ENCODE results near the gene CBARP. TPM values are rescaled to one million over a fixed set of nuclear protein-coding genes. Genes with fewer than 3 reads are reported as not detected.

The CBARP gene
- total RNA-seq, 1 experiment from 2014 or later: 28.4 TPM

DNA sequence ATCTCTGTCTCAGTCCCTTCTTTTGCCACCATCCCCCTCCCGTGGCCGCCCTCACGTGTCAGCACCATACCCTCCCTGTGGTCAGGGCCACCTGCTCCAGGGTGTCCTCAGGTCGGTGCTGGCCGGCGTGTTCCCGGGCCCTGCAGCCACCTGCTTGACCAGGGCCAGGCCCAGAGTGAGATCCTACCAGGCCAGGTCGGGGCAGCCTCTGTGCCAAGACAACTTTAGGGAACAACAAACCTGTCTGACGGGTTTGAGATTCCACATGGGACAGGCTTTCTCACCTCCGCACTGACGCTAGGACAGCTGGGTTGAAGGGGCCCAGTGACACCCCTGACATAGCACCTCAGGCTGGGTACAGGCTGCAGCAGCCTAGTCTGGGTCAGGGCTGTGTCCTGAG lies 56.2 kb downstream of the CBARP start:
- no peak overlapping the region for H3K56ac ChIP-seq (ENCODE audit: insufficient read length, low read depth, low read length)
- H4K8ac ChIP-seq (replicated peaks; ENCODE audit: insufficient read length, low read depth, low read length): no peak overlapping the region
- H3K23me2 ChIP-seq (ENCODE audit: insufficient read length, low read depth, low read length, poor library complexity, severe bottlenecking): no peaks in the 10 kb centered on the region
- H3K4ac ChIP-seq (ENCODE audit: low read depth, low read length): no peak overlapping the region
- H4K20me1 ChIP-seq (ENCODE audit: control insufficient read depth, insufficient read depth, insufficient read length): no peaks in the 10 kb centered on the region
- H3K9ac ChIP-seq (ENCODE audit: extremely low read depth, insufficient read length, low read length): no peak overlapping the region
- no peak overlapping the region for H3K27ac ChIP-seq (ENCODE audit: insufficient read length, low read depth, low read length)
- no peak for DNase-seq
- no peaks in the 10 kb centered on the region for H3K79me1 ChIP-seq (ENCODE audit: insufficient read depth, low read depth, low read length, poor library complexity, severe bottlenecking)
- no peak overlapping the region for H4K91ac ChIP-seq (ENCODE audit: insufficient read length, low read depth, low read length)
- no peak overlapping the region for H2BK15ac ChIP-seq (ENCODE audit: low read depth, low read length)
- H4K5ac ChIP-seq (ENCODE audit: insufficient read length, low read depth, low read length): no peak overlapping the region
- no peak for TF ChIP-seq CTCF (conservative IDR thresholded peaks at IDR 0.05)
- no peaks in the 10 kb centered on the region for H3K9me3 Mint-ChIP-seq
- no peaks in the 10 kb centered on the region; the same call in none of the 2 replicates for H3K27me3 Mint-ChIP-seq (ENCODE audit: low read depth)
- H3K4me3 Mint-ChIP-seq: no peak overlapping the region
- no peak overlapping the region for H3K18ac ChIP-seq (ENCODE audit: insufficient read length, low read depth, low read length)
- H3K4me1 ChIP-seq (ENCODE audit: insufficient read depth, low read length): no peaks in the 10 kb centered on the region
- no peaks in the 10 kb centered on the region; a peak in 1 of 7 replicates for H3K36me3 Mint-ChIP-seq (ENCODE audit: insufficient read depth in 1 of 3, low read depth in 3 of 3)
- WGBS (ENCODE audit: extremely low coverage, insufficient read length, low lambda C conversion rate): no CpG with 5 or more reads among the region's 11 CpGs
- H2AFZ ChIP-seq (ENCODE audit: low read length): no peak overlapping the region
- H2BK12ac ChIP-seq (ENCODE audit: insufficient read length, low read depth, low read length): no peak overlapping the region
- H3K23ac ChIP-seq (ENCODE audit: insufficient read length, low read depth, low read length): no peak overlapping the region
- no peak overlapping the region for H3T11ph ChIP-seq (ENCODE audit: low read length)
- H3K79me2 ChIP-seq (ENCODE audit: insufficient read depth, low read length): no peaks in the 10 kb centered on the region
- H3K27me3 ChIP-seq (ENCODE audit: insufficient read depth, low read length): no peaks in the 10 kb centered on the region
- H3K4me1 Mint-ChIP-seq: peaks cover 12 to 14% of the 10 kb centered on the region in 2 experiments
- no peak overlapping the region for H2AK5ac ChIP-seq (ENCODE audit: insufficient read length, low read length)
- H3K14ac ChIP-seq (ENCODE audit: insufficient read depth, low read length): no peak overlapping the region; the same call in 1 of the 2 replicates
- H3K27ac Mint-ChIP-seq: peak overlapping the region; percentile 62 to 79 (median 71); a peak in 3 of 7 replicates
- H2BK120ac ChIP-seq (ENCODE audit: low read depth, low read length, poor library complexity, severe bottlenecking): no peak overlapping the region
- H2BK20ac ChIP-seq (ENCODE audit: low read depth, low read length, poor library complexity, severe bottlenecking): no peak overlapping the region
- H2BK5ac ChIP-seq (ENCODE audit: insufficient read length, low read length): no peak overlapping the region
- H3K4me2 ChIP-seq (ENCODE audit: insufficient read depth, insufficient read length, low read length): no peak overlapping the region
- no peaks in the 10 kb centered on the region for H3K9me3 ChIP-seq (ENCODE audit: control insufficient read depth, low read depth, low read length)

Other genes starting within 250 kb of the CBARP start
- gene GRIN3B, start 237.6 kb downstream of the CBARP start, total RNA-seq (2021): 1.0 and 1.4 TPM in 2 replicates
- 169 and 171 TPM in 2 replicates for gene TMEM259, start 216.9 kb downstream of the CBARP start, total RNA-seq (2021)
- not detected in 2 replicates for gene RNU6-2, start 216.5 kb downstream of the CBARP start, total RNA-seq (2021)
- gene CNN2, start 211.4 kb downstream of the CBARP start, total RNA-seq (2021): 524 and 529 TPM in 2 replicates
- 28.3 and 34.6 TPM in 2 replicates for gene ABCA7, start 197.9 kb downstream of the CBARP start, total RNA-seq (2021)
- 35.0 and 39.8 TPM in 2 replicates for gene ARHGAP45, start 170.8 kb downstream of the CBARP start, total RNA-seq (2021)
- gene POLR2E, start 142.6 kb downstream of the CBARP start, total RNA-seq (2021): 261 and 272 TPM in 2 replicates
- gene GPX4, start 134.0 kb downstream of the CBARP start, total RNA-seq (2021): 355 and 363 TPM in 2 replicates
- gene SBNO2, start 63.7 kb downstream of the CBARP start, total RNA-seq (2021): 41.3 and 46.3 TPM in 2 replicates
- 74.3 and 75.5 TPM in 2 replicates for gene STK11, start 32.2 kb downstream of the CBARP start, total RNA-seq (2021)
- gene ATP5F1D, start 3.7 kb upstream of the CBARP start, total RNA-seq (2021): 179 and 191 TPM in 2 replicates
- 286 and 300 TPM in 2 replicates for gene MIDN, start 10.6 kb upstream of the CBARP start, total RNA-seq (2021)
- 249 and 263 TPM in 2 replicates for gene CIRBP, start 31.3 kb upstream of the CBARP start, total RNA-seq (2021)
- 56.4 and 63.0 TPM in 2 replicates for gene FAM174C, start 37.5 kb upstream of the CBARP start, total RNA-seq (2021)
- gene EFNA2, start 47.9 kb upstream of the CBARP start, total RNA-seq (2021): 14.3 TPM in 2 replicates
- gene NDUFS7, start 145.9 kb upstream of the CBARP start, total RNA-seq (2021): 83.7 and 83.9 TPM in 2 replicates
- gene GAMT, start 163.5 kb upstream of the CBARP start, total RNA-seq (2021): 26.6 and 27.4 TPM in 2 replicates
- gene DAZAP1, start 169.6 kb upstream of the CBARP start, total RNA-seq (2021): 255 and 265 TPM in 2 replicates
- 1,628 and 1,677 TPM in 2 replicates for gene RPS15, start 200.4 kb upstream of the CBARP start, total RNA-seq (2021)
- 0.68 and 2.0 TPM in 2 replicates for gene APC2, start 212.1 kb upstream of the CBARP start, total RNA-seq (2021)
- gene C19orf25, start 241.2 kb upstream of the CBARP start, total RNA-seq (2021): 30.3 and 36.8 TPM in 2 replicates

Measured in H9 (cell line).